ENCODE results near the gene HDAC7. TPM values are rescaled to one million over a fixed set of nuclear protein-coding genes. Genes with fewer than 3 reads are reported as not detected.
A peak's percentile ranks its signal among the peaks of the same experiment; 100 is the strongest.

The HDAC7 gene
- total RNA-seq, 2 donors from 2014 or later, result 163 to 471 TPM

DNA sequence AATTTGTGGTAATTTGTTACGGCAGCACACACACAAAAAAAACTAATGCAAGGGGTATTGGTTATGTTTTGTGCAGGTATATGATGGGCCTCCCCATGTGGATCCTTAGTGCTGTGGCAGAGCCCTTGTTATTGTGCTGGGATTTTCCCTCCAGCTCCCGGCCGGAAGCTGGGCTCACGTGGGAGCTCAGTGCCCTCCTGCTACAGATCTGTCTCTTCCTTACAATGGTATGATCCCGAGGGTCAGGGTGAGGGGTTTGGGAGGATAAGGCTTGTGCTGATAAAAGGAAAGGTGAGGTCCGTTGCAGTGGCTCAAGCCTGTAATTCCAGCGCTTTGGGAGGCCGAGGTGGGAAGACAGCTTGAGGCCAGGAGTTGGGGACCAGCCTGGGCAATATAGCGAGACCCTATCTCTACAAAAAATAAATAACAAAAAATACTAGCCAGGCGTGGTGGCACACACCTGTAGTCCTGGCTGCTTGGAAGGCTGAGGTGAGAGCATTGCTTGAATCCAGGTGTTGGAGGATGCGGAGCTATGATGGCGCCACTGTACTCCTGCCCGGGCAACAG is 47.5 kb downstream of the HDAC7 start:
- peak overlapping the region; percentile 61 for H3K27ac Mint-ChIP-seq
- ATAC-seq (replicated peaks), result no peak
- no peaks in the 10 kb centered on the region for H3K4me1 Mint-ChIP-seq
- no peaks in the 10 kb centered on the region for H3K27me3 Mint-ChIP-seq
- no peaks in the 10 kb centered on the region for H3K9me3 Mint-ChIP-seq
- peak overlapping the region; percentile 74 for H3K4me3 Mint-ChIP-seq
- H3K36me3 Mint-ChIP-seq (ENCODE audit: low read depth), result no peaks in the 10 kb centered on the region

DNA sequence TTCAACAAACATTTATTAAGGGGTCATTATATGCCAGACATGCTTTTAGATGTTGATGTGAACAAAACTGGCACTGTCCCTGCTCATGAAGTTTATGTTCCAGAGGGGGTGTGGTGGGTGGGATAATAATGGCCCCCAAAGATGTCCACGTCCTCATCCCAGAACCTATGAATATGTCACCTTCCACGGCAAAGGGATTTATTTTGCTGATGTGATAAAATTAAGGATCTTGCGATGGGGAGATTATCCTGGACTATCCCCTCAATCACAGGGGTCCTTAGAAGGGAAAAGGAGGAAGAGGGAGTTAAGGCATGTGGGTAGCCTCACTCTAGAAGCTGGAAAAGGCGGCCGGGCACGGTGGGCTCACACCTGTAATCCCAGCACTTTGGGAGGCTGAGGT is 48.4 kb downstream of the HDAC7 start:
- no peaks in the 10 kb centered on the region for H3K36me3 Mint-ChIP-seq (ENCODE audit: low read depth)
- no peak for ATAC-seq (replicated peaks)
- no peak overlapping the region for H3K27ac Mint-ChIP-seq
- H3K4me3 Mint-ChIP-seq, result no peak overlapping the region
- no peaks in the 10 kb centered on the region for H3K4me1 Mint-ChIP-seq
- H3K27me3 Mint-ChIP-seq, result no peaks in the 10 kb centered on the region
- no peaks in the 10 kb centered on the region for H3K9me3 Mint-ChIP-seq

DNA sequence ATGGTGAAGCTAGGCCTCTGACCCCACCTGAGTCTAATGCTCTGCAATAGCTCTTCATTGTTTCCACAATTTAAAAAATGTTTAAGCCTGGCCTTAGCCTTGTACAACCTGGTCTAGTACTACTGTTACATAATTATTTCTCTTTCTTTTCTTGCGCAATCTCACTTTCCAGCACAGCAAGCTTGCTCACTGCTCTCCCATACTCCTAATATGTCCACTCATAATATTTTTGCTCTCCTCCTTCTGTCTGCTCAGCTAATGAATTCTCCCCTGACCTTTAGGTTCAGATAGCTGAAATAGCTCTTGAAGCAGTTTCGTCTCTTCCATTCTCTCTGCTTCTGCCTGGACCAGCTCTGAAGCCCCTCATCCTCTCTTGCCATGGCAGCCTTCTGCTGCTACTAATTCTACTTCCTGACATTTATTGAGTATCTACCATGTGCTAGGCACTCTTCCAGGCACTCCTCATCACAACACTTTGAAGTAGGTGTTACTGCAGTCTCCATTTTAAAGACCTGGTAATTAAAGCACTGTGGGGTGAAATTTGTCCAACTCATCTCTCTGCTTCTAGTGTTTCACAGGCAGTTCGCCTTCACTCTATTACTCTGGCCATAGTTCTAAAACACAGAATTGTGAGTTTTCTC is 49.5 kb downstream of the HDAC7 start:
- Mint-ChIP-seq H3K27me3 (no peaks in the 10 kb centered on the region), H3K9me3 (no peaks in the 10 kb centered on the region), H3K4me1 (no peaks in the 10 kb centered on the region), H3K4me3 (no peak overlapping the region), H3K36me3 (ENCODE audit: low read depth) (no peaks in the 10 kb centered on the region), H3K27ac (no peak overlapping the region)
- no peak for ATAC-seq (replicated peaks)

DNA sequence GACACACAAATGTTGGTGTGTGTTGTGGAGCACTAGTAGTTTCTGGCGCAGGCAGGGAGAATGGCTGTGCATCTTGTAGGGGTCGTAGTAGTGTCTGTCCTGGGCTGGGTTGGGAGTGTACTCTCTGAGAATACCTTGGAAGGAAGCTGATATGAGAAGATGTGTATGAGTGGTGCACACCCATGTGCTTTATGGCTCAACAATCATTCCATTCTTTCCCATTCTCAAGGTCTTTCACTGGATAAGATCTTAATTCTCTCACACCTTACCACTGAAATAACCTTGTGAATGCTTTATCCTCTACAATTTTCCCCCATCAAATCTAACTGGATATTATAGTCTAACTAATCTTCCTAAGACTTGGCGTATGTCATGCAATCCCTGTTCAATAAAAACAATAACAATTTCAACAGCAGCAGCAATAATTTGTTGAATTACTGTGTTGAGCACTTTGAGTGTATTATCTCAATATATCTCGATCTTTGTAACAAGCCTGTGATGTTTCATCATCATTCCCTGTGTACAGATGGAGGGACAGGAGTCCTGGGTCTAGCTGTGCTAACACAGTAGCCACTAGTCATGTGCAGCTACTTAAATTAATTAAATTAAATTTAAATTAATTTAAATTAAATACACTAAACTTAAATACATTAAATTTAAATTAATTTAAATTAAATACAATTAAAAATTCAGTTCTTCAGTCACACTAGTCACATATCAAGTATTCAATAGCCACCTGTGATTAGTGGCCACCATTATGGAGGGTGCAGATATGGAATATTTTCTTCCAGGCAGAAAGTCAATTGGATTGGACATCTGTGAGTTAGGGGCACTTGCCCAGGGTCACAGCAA is 50.2 kb downstream of the HDAC7 start:
- Mint-ChIP-seq H3K4me3 (no peak overlapping the region), H3K27ac (no peak overlapping the region), H3K36me3 (ENCODE audit: low read depth) (no peaks in the 10 kb centered on the region), H3K27me3 (no peaks in the 10 kb centered on the region), H3K9me3 (no peaks in the 10 kb centered on the region), H3K4me1 (no peaks in the 10 kb centered on the region)
- no peak for ATAC-seq (replicated peaks)

DNA sequence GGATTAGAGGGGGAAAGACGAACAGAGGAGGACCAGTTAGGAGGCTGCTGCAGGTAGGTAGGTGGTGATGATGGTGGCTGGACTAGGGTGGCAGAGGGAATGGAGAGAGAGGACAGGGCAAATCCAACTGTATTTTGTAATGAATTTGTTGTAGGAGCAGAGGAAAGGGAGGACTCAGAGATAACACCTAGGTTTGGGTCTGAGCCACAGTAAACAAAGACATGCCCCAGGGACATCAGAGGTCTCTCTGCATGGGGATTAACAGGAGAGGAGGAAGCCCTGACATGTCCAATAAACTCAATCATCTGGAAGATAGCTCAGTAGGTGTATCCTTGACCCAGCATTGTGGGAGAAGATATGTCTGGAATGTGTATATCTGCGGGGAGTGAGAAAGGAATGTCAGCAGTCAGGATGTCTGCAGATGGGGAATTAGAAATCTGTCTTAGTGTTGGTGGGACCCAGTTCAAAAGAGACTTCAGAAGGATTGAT is 51.3 kb downstream of the HDAC7 start:
- ATAC-seq (replicated peaks), result no peak
- Mint-ChIP-seq H3K9me3 (no peaks in the 10 kb centered on the region), H3K4me1 (no peaks in the 10 kb centered on the region), H3K36me3 (ENCODE audit: low read depth) (no peaks in the 10 kb centered on the region), H3K27ac (no peak overlapping the region), H3K27me3 (no peaks in the 10 kb centered on the region), H3K4me3 (no peak overlapping the region)

DNA sequence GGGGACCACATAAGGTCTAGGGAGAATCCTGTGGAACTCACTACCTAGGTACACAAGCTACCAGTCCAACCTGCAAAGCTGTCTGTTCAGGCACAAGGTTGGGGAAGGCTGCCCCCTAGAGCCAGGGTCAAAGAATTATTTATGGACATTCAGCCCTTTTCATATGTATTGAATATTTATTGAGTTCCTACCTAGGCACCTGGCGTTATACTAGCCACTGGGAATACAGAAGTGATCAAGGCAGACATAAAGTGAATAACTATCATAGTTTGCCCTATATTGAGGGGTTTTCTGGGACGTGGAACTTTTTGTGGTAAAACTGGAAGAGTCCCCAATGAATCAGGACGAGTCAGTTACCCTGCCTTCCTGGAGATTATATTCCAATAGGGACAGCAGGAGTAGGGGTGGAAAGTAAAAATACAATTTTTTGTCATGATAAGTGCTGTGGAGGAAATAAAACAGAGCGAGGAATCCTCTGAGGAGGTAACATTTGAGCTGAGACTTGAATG is 52.4 kb downstream of the HDAC7 start:
- Mint-ChIP-seq H3K27ac (no peak overlapping the region), H3K36me3 (ENCODE audit: low read depth) (no peaks in the 10 kb centered on the region), H3K9me3 (no peaks in the 10 kb centered on the region), H3K4me3 (no peak overlapping the region), H3K27me3 (no peaks in the 10 kb centered on the region), H3K4me1 (no peaks in the 10 kb centered on the region)
- peak; percentile 87 for ATAC-seq (replicated peaks)

DNA sequence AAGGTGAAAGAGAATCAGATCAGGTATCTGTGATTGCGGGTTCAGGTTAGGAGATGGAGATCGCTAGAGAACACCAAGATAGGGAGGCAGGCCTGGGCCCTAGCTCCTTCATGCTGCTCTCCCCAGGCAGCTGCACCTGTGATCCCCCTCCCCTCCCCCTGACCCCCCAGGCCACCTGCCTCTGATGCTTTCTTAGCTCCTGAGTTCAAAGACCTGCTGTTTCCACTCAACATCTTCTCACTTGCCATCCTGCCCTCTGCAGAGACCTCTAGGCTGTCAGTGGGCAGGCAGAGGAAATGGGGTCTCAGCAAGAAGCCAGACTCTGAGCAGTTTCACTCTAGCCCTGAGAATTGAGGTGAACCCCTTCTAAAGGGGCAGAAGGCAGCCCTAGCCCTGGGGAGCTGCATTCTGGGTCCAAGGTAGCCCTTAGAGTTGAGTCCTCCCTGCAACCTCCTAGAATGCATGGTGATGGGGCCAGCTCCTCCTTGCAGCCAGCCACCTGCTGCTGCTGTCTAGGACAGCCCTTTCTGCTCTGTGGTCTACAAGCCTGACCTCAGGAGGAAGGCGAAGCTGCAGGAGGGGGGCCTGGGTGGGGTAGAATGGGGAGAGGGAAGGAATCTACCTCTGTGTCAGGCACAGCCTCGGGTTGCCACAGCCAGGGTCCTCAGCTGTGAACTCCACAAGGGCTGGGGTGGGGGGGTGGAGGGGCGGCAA is 53.0 kb downstream of the HDAC7 start:
- no peak for ATAC-seq (replicated peaks)

DNA sequence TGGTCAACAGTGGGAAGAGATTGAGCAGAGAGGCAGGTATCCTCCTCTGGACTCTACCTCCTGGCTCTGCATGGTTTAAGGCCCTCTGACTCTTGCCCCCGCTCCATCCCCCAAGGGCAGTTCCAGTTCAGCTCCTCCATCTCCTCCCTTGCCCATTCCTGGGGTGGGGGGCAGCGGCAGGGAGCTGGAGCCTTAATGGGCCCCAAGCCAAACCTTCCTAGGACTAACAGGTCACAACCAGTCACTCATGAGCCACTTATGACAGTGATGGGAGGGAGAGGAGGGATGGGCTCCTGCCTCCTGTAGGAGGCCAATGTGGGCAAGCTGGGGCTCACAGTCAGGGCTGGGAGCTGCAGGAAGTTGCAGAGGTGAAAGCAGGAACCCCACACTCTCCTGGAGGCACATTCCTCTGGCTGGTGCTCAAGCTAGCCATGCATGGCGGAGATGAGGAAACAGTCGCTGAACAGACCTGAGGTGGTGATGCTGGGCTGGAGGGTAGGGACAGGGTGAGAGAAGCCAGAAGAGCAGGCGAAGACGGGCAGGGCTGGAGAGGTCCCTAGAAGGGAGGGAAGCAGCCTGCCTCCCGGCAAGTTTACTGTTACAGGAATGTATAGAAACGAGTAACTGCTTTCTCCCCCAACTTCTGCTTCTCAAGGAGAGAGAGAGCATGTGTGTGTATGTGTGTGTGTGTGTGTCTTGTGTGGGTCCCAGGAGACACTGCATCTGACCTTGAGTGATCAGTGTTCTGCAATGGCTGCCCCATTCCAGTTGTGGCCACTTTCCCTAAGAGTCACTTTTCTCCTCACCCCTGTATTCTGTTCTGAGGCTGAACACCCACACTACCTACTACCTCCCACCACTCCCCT is 56.0 kb downstream of the HDAC7 start:
- H3K27ac Mint-ChIP-seq, result no peak overlapping the region
- peaks cover 6% of the 10 kb centered on the region for H3K4me1 Mint-ChIP-seq
- H3K27me3 Mint-ChIP-seq, result no peaks in the 10 kb centered on the region
- no peak for ATAC-seq (replicated peaks)
- no peaks in the 10 kb centered on the region for H3K36me3 Mint-ChIP-seq (ENCODE audit: low read depth)
- H3K9me3 Mint-ChIP-seq, result no peaks in the 10 kb centered on the region
- H3K4me3 Mint-ChIP-seq, result no peak overlapping the region

More for the DNA sequence above, 53.0 kb downstream of the HDAC7 start:
- Mint-ChIP-seq H3K9me3 (no peaks in the 10 kb centered on the region), H3K36me3 (ENCODE audit: low read depth) (no peaks in the 10 kb centered on the region), H3K4me1 (no peaks in the 10 kb centered on the region), H3K4me3 (no peak overlapping the region), H3K27ac (no peak overlapping the region), H3K27me3 (no peaks in the 10 kb centered on the region)

DNA sequence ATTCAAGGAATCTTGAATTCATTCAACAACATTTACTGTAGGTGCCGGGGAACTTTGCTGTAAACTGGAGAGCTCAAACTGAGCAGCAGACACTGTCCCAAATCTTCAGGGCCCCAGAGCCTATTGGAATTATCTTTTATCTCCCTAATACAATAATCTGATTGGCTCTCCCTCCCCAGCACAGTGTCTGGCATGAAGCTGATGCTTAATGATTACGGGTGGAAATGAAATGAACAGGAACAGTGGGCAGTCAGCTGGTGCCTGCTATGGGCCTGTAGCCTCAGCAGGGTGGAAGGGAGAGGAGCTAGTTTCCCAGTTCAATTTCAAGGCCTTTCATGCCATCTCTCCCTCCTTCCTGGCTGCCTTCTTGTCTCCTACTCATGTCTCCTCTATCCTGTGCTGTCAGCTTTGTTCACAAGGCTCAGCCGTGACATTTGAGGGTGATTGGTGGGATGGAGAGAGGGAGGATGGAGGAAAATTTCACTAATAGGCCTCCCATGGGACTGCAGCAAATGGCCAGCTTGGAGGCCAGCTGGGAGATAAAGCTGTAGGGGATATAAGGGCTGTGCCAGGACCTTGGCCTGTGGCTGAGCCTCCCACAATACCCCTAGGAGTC is 56.7 kb downstream of the HDAC7 start:
- H3K9me3 Mint-ChIP-seq, result no peaks in the 10 kb centered on the region
- H3K27ac Mint-ChIP-seq, result no peak overlapping the region
- H3K4me1 Mint-ChIP-seq, result peaks cover 6% of the 10 kb centered on the region
- H3K36me3 Mint-ChIP-seq (ENCODE audit: low read depth), result no peaks in the 10 kb centered on the region
- no peak overlapping the region for H3K4me3 Mint-ChIP-seq
- H3K27me3 Mint-ChIP-seq, result no peaks in the 10 kb centered on the region
- no peak for ATAC-seq (replicated peaks)

DNA sequence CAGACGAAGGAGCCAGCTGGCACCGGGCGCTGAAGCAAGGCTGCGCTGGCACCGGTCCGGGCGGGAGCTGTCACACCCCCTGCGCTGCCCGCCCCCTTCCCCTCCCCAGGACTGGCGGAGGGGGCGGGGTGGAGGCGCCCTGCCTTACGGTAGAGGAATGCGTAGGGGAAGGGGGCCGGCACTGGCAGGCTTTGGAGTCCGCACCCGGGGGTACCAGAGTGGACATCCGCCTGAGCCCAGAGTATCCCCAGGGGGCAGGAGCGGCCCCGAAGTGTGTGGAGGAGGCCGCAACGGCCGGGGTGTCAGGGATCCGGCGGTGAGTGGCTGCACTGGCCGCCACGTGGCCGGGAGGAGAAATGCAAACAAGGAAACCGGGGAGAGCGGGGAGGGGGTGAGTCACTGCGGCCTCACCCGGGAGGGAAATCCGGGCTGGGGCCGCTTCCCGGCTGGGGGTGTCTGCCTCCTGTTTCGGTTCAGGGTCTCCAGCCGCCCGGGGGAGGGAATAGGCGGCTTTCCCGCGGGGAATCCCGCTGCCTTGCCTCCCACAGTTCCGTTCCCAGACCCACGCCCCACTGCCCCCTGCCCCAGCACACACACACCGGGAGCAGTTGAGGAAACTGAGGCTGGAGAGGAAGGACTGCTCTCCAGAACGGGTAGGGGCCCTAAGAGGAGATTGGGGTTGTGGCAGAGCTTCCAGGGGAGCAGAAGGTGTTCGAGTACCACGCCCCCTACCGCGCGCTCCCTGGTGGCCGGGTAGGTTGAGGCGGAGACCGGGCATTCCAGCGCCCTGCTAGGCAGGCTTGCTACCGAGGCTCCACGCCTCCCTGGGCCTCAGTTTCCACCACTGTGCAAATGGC is 60.6 kb downstream of the HDAC7 start, which contains the start of gene RAPGEF3:
Gene RAPGEF3 (minus strand): TSS at position 47 of the 857 bp plus-strand sequence. CDS start 324 bp downstream, outside the sequence.
- H3K36me3 Mint-ChIP-seq (ENCODE audit: low read depth), result no peaks in the 10 kb centered on the region
- H3K27me3 Mint-ChIP-seq, result no peaks in the 10 kb centered on the region
- H3K4me1 Mint-ChIP-seq, result peaks cover 38% of the 10 kb centered on the region
- peak within 1 kb of the TSS; percentile 73 for H3K4me3 Mint-ChIP-seq
- no peaks in the 10 kb centered on the region for H3K9me3 Mint-ChIP-seq
- peak; percentile 71 for ATAC-seq (replicated peaks)
- peak within 1 kb of the TSS; percentile 20 for H3K27ac Mint-ChIP-seq

DNA sequence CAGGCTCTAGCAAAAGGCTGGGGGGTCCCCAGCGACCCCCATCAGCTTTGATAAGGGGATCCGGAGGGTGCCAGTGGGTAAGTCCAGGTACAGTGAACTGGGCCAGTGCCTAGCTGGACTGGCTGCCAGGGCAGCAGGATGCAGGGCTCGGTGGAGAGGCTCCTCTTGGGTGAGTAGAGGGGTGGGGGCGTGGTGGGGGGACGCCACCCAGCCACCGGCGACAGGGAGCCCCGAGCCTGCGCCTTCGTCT is 61.2 kb downstream of the HDAC7 start:
- no peaks in the 10 kb centered on the region for H3K9me3 Mint-ChIP-seq
- no peaks in the 10 kb centered on the region for H3K36me3 Mint-ChIP-seq (ENCODE audit: low read depth)
- no peak for ATAC-seq (replicated peaks)
- H3K4me1 Mint-ChIP-seq, result peaks cover 43% of the 10 kb centered on the region
- peak overlapping the region; percentile 73 for H3K4me3 Mint-ChIP-seq
- no peaks in the 10 kb centered on the region for H3K27me3 Mint-ChIP-seq
- no peak overlapping the region for H3K27ac Mint-ChIP-seq

DNA sequence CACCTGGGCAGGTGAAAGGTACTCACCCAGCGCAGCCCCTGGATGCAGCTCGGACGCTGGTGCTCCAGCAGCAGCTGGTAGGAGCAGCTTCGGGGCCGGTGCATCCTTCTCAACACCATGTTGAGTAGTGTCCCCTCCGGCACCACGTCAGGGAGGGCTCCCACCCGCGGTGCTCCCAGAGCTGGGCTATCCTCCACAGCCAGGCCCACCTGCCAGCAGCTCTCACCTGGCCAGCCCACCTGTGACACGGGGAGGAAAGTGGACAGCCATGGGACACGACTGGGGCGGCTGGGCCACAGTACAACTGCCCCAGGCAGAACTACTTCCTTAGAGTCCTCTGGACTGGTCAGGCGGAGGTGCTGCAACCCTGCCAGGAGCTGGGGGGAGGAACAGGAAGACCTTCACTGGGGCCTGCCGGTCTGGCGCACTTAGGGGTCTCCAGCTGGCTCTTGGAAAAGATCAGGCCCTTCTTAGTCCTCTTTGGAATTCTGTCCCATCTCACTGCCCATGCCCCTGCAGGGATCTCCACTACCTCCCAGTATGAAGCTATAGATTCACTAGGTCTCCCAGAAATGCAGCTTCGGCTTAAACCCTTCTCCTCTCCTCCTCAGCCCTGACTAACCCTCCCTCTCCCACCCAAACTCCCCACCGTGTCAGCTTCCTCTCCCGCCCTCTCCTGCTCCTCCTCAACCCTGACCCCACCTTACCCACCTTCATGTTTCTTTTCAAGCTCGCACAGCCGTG is 61.7 kb downstream of the HDAC7 start:
- no peak for ATAC-seq (replicated peaks)
- no peaks in the 10 kb centered on the region for H3K9me3 Mint-ChIP-seq
- no peaks in the 10 kb centered on the region for H3K27me3 Mint-ChIP-seq
- H3K4me3 Mint-ChIP-seq, result peak overlapping the region; percentile 73
- peaks cover 43% of the 10 kb centered on the region for H3K4me1 Mint-ChIP-seq
- no peak overlapping the region for H3K27ac Mint-ChIP-seq
- no peaks in the 10 kb centered on the region for H3K36me3 Mint-ChIP-seq (ENCODE audit: low read depth)
